ENCODE results near the gene ACTR8. TPM values are rescaled to one million over a fixed set of nuclear protein-coding genes. Genes with fewer than 3 reads are reported as not detected.

Gene ACTR8
- total and polyA plus RNA-seq, 2 donors = 13.8 to 24.1 TPM

- no peak for DNase-seq (ENCODE audit: low read depth in 6 of 9, low spot score in 9 of 9)
- H3K4me3 ChIP-seq (ENCODE audit: low read length in 2 of 2) = no peak overlapping the region
- WGBS = 81% methylated on average over 12 of the region's 12 CpGs
- H3K27me3 ChIP-seq (ENCODE audit: control insufficient read depth in 2 of 2, insufficient read depth in 1 of 2, low read length in 1 of 2) = peaks cover 29 to 56% of the 10 kb centered on the region in 2 donors
- no peak overlapping the region for H3K27ac ChIP-seq (ENCODE audit: low read depth in 1 of 2, low read length in 1 of 2)
- peaks cover 2 to 4% of the 10 kb centered on the region in 2 donors for H3K4me1 ChIP-seq (ENCODE audit: control insufficient read depth in 2 of 2, insufficient read depth in 2 of 2, low read length in 2 of 2)
- H3K9me3 ChIP-seq (ENCODE audit: control insufficient read depth in 2 of 2, insufficient read depth in 1 of 2, low read length in 1 of 2) = peaks cover 0 to 2% of the 10 kb centered on the region in 2 donors
- H3K36me3 ChIP-seq (ENCODE audit: control insufficient read depth in 2 of 2, insufficient read depth in 2 of 2, low read length in 1 of 2) = no peaks in the 10 kb centered on the region
These were observed 39.3 kb downstream of the ACTR8 start for GRCh38 chr3:53842436-53843194.

GRCh38 chr3:53841296-53841695, 40.7 kb downstream of the ACTR8 start:
- Histone ChIP-seq H3K27ac (ENCODE audit: low read depth in 1 of 2, low read length in 1 of 2) (no peak overlapping the region), H3K4me1 (ENCODE audit: control insufficient read depth in 2 of 2, insufficient read depth in 2 of 2, low read length in 2 of 2) (peaks cover 2 to 4% of the 10 kb centered on the region in 2 donors), H3K27me3 (ENCODE audit: control insufficient read depth in 2 of 2, insufficient read depth in 1 of 2, low read length in 1 of 2) (peaks cover 22 to 42% of the 10 kb centered on the region in 2 donors), H3K36me3 (ENCODE audit: control insufficient read depth in 2 of 2, insufficient read depth in 2 of 2, low read length in 1 of 2) (no peaks in the 10 kb centered on the region), H3K9me3 (ENCODE audit: control insufficient read depth in 2 of 2, insufficient read depth in 1 of 2, low read length in 1 of 2) (peaks cover 0 to 2% of the 10 kb centered on the region in 2 donors), H3K4me3 (ENCODE audit: low read length in 2 of 2) (no peak overlapping the region)
- no peak for DNase-seq (ENCODE audit: low read depth in 6 of 9, low spot score in 9 of 9)
- WGBS = 94% methylated on average over 5 of the region's 5 CpGs

DNA sequence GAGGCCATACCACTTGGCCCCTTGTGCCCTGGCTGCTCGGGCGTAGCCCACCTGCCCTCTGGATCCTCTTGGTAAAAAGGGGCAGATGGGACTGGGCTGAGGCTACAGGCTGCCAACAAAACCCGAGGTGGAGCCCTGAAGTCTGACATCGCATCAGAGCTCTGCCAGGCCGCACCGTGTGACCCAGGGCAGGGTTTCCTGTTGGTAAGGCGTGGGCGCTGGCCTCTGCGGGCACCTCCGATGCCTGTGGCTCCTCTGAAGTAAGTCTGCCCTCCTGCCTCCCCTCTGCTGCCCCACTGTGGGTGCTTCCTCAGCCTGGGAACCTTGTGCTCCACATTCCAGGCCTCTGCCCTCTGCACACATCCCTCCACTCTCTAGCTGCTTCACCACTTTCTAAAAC, 44.6 kb downstream of the ACTR8 start:
- no peaks in the 10 kb centered on the region for H3K4me1 ChIP-seq (ENCODE audit: control insufficient read depth in 2 of 2, insufficient read depth in 2 of 2, low read length in 2 of 2)
- no peak overlapping the region for H3K27ac ChIP-seq (ENCODE audit: low read depth in 1 of 2, low read length in 1 of 2)
- DNase-seq (ENCODE audit: low read depth in 6 of 9, low spot score in 9 of 9) = no peak

DNA sequence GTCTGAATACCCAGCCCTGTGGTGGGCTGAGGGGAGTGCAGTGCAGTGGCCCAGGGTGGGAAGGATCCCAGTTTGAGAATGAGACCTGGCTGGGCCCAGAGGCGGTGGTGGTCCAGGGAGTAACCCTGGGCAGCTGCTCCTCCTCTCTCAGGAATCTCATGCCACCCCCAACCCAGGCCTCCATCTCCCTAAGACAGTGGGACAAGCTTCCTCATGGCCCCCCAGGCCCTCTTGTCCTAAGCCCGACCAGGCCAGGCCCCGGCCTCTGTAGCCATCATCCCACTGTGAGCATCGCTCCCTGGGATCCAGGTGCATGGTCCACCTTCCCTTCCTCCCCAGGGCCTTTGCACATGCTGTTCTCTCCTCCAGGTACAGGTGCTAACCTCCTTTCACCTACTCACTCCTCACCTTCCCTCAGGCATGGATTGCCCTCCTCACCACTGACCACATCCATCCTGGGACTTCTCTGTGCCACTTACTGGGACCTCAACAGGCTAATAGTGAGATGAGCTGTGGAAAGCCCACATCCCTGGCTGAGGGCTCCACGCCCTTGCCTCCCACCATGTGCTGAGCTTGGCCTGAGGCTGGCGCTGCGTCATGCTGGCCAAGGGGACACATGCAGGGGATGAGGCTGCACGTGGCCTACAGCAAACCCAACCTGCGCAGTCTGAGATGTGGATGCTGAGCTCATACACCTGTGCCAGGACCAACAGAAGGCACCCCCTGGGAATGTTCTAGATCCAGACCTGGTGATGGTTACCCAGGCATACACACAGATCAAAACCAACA, 45.7 kb downstream of the ACTR8 start:
- Histone ChIP-seq H3K27me3 (ENCODE audit: control insufficient read depth in 2 of 2, insufficient read depth in 1 of 2, low read length in 1 of 2) (peaks cover 0 to 4% of the 10 kb centered on the region in 2 donors), H3K9me3 (ENCODE audit: control insufficient read depth in 2 of 2, insufficient read depth in 1 of 2, low read length in 1 of 2) (peaks cover 0 to 2% of the 10 kb centered on the region in 2 donors), H3K36me3 (ENCODE audit: control insufficient read depth in 2 of 2, insufficient read depth in 2 of 2, low read length in 1 of 2) (no peaks in the 10 kb centered on the region), H3K4me1 (ENCODE audit: control insufficient read depth in 2 of 2, insufficient read depth in 2 of 2, low read length in 2 of 2) (no peaks in the 10 kb centered on the region), H3K27ac (ENCODE audit: low read depth in 1 of 2, low read length in 1 of 2) (no peak overlapping the region), H3K4me3 (ENCODE audit: low read length in 2 of 2) (no peak overlapping the region)
- WGBS = 95% methylated on average over 9 of the region's 9 CpGs
- DNase-seq (ENCODE audit: low read depth in 6 of 9, low spot score in 9 of 9) = no peak

More for the DNA sequence above, 44.6 kb downstream of the ACTR8 start:
- H3K4me3 ChIP-seq (ENCODE audit: low read length in 2 of 2) = no peak overlapping the region
- 94% methylated on average over 10 of the region's 10 CpGs for WGBS
- peaks cover 0 to 6% of the 10 kb centered on the region in 2 donors for H3K27me3 ChIP-seq (ENCODE audit: control insufficient read depth in 2 of 2, insufficient read depth in 1 of 2, low read length in 1 of 2)
- peaks cover 0 to 2% of the 10 kb centered on the region in 2 donors for H3K9me3 ChIP-seq (ENCODE audit: control insufficient read depth in 2 of 2, insufficient read depth in 1 of 2, low read length in 1 of 2)
- no peaks in the 10 kb centered on the region for H3K36me3 ChIP-seq (ENCODE audit: control insufficient read depth in 2 of 2, insufficient read depth in 2 of 2, low read length in 1 of 2)

DNA sequence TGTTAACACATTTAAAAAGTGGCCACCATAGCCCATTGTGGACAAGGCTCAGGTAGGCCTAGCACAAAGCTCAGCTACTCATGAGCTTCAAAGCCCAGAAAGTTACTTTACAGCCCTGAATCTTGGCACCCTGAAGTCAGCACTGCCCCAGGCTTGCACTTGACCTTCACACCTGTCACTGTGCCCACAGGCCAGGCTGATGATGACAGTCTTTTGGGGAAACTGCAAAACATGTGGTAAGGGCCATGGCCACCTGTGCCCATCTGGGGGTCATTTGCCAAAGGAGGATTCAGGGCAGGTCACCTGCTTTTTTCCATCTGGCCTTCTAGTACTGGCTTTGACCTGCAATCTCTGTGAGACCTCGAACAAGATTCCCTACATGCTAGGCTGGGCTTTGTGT, 46.7 kb downstream of the ACTR8 start:
- Histone ChIP-seq H3K4me1 (ENCODE audit: control insufficient read depth in 2 of 2, insufficient read depth in 2 of 2, low read length in 2 of 2) (no peaks in the 10 kb centered on the region), H3K27ac (ENCODE audit: low read depth in 1 of 2, low read length in 1 of 2) (no peak overlapping the region), H3K27me3 (ENCODE audit: control insufficient read depth in 2 of 2, insufficient read depth in 1 of 2, low read length in 1 of 2) (peaks cover 0 to 2% of the 10 kb centered on the region in 2 donors), H3K36me3 (ENCODE audit: control insufficient read depth in 2 of 2, insufficient read depth in 2 of 2, low read length in 1 of 2) (no peaks in the 10 kb centered on the region), H3K9me3 (ENCODE audit: control insufficient read depth in 2 of 2, insufficient read depth in 1 of 2, low read length in 1 of 2) (peaks cover 0 to 2% of the 10 kb centered on the region in 2 donors), H3K4me3 (ENCODE audit: low read length in 2 of 2) (no peak overlapping the region)
- DNase-seq (ENCODE audit: low read depth in 6 of 9, low spot score in 9 of 9) = no peak
- WGBS = 95% methylated on average over 1 of the region's 1 CpG

GRCh38 chr3:53834429-53835095, 47.4 kb downstream of the ACTR8 start:
- Histone ChIP-seq H3K9me3 (ENCODE audit: control insufficient read depth in 2 of 2, insufficient read depth in 1 of 2, low read length in 1 of 2) (peaks cover 0 to 2% of the 10 kb centered on the region in 2 donors), H3K4me1 (ENCODE audit: control insufficient read depth in 2 of 2, insufficient read depth in 2 of 2, low read length in 2 of 2) (no peaks in the 10 kb centered on the region), H3K27ac (ENCODE audit: low read depth in 1 of 2, low read length in 1 of 2) (no peak overlapping the region), H3K4me3 (ENCODE audit: low read length in 2 of 2) (no peak overlapping the region), H3K36me3 (ENCODE audit: control insufficient read depth in 2 of 2, insufficient read depth in 2 of 2, low read length in 1 of 2) (no peaks in the 10 kb centered on the region), H3K27me3 (ENCODE audit: control insufficient read depth in 2 of 2, insufficient read depth in 1 of 2, low read length in 1 of 2) (peaks cover 0 to 2% of the 10 kb centered on the region in 2 donors)
- DNase-seq (ENCODE audit: low read depth in 6 of 9, low spot score in 9 of 9) = no peak
- WGBS = 88% methylated on average over 6 of the region's 6 CpGs

- Histone ChIP-seq H3K4me3 (ENCODE audit: low read length in 2 of 2) (no peak overlapping the region), H3K9me3 (ENCODE audit: control insufficient read depth in 2 of 2, insufficient read depth in 1 of 2, low read length in 1 of 2) (peaks cover 0 to 2% of the 10 kb centered on the region in 2 donors), H3K27ac (ENCODE audit: low read depth in 1 of 2, low read length in 1 of 2) (no peak overlapping the region), H3K27me3 (ENCODE audit: control insufficient read depth in 2 of 2, insufficient read depth in 1 of 2, low read length in 1 of 2) (peaks cover 0 to 2% of the 10 kb centered on the region in 2 donors), H3K4me1 (ENCODE audit: control insufficient read depth in 2 of 2, insufficient read depth in 2 of 2, low read length in 2 of 2) (no peaks in the 10 kb centered on the region), H3K36me3 (ENCODE audit: control insufficient read depth in 2 of 2, insufficient read depth in 2 of 2, low read length in 1 of 2) (no peaks in the 10 kb centered on the region)
- 87% methylated on average over 5 of the region's 5 CpGs for WGBS
- no peak for DNase-seq (ENCODE audit: low read depth in 6 of 9, low spot score in 9 of 9)
These were observed 48.3 kb downstream of the ACTR8 start for GRCh38 chr3:53833700-53834099.

- H3K27me3 ChIP-seq (ENCODE audit: control insufficient read depth in 2 of 2, insufficient read depth in 1 of 2, low read length in 1 of 2) = no peaks in the 10 kb centered on the region
- H3K9me3 ChIP-seq (ENCODE audit: control insufficient read depth in 2 of 2, insufficient read depth in 1 of 2, low read length in 1 of 2) = peaks cover 0 to 2% of the 10 kb centered on the region in 2 donors
- DNase-seq (ENCODE audit: low read depth in 6 of 9, low spot score in 9 of 9) = no peak
- no peak overlapping the region for H3K27ac ChIP-seq (ENCODE audit: low read depth in 1 of 2, low read length in 1 of 2)
- H3K4me3 ChIP-seq (ENCODE audit: low read length in 2 of 2) = no peak overlapping the region
- 97% methylated on average over 9 of the region's 9 CpGs for WGBS
- no peaks in the 10 kb centered on the region for H3K4me1 ChIP-seq (ENCODE audit: control insufficient read depth in 2 of 2, insufficient read depth in 2 of 2, low read length in 2 of 2)
- no peaks in the 10 kb centered on the region for H3K36me3 ChIP-seq (ENCODE audit: control insufficient read depth in 2 of 2, insufficient read depth in 2 of 2, low read length in 1 of 2)
These were observed 48.8 kb downstream of the ACTR8 start for GRCh38 chr3:53833053-53833645.
